ENCODE measurements around the gene UQCRHL.
"Not testable (repeated sequence)": the region's sequence is repeated elsewhere in the genome, so short reads cannot be mapped to it uniquely, and the experiment has no call there.

UQCRHL gene

DNA sequence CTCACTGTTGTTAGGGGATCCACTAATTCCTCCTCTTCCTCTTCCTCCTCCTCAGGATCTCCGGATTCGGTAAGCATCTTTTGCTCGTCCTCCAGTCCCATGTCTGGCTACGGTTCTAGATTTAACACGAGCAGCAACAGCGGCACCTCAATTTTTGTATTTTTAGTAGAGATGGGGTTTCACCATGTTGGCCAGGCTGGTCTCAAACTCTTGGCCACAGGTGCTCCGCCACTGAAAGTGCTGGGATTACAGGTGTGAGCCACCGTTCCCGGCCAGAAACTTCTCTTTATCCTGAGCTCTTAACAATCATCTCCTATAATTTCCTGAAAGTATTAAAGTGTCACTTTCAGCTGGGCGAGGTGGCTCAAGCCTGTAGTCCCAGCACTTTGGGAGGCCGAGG, at the start of gene UQCRHL:
Gene UQCRHL, minus strand, starts transcription at position 101 of the 400 bp plus-strand sequence. Its CDS starts 0 bp downstream, at position 101.
- DNase-seq: not testable (repeated sequence)

DNA sequence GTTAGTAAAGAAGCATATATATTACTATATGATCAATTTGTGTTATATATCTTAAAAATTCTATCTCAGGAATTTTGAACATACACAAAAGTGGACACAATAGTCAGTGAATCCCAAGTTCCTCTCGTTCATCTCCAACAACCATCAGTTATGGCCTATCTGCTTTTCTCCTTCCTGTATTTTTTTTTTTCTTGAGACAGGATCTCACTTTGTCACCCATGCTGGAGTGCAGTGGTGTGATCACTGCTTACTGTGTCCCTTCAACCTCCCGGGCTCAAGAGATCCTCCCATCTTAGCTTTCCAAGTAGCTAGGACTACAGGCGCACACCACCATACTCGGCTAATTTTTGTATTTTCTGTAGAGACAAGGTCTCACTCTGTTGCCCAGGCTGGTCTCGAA, 49.4 kb upstream of the UQCRHL start:
- no peak for DNase-seq

DNA sequence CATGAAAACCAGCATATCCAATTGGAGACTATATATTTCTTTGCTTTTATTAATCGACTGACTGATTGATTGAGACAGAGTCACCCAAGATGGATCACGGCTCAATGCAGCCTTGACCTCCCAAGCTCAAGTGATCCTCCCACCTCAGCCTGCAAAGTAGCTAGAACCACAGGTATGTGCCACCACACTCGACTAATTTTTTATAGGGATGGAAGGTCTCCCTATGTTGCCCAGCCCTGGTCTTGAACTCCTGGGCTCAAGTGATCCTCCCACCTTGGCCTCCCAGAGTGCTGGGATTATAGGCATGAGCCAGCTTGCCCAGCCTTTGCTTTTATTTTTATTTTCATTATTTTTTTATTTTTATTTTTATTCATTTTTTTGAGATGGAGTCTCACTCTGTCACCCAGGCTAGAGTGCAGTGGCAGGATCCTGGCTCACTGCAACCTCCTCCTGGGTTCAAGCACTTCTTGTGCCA, 45.4 kb upstream of the UQCRHL start:
- DNase-seq: no peak

DNA sequence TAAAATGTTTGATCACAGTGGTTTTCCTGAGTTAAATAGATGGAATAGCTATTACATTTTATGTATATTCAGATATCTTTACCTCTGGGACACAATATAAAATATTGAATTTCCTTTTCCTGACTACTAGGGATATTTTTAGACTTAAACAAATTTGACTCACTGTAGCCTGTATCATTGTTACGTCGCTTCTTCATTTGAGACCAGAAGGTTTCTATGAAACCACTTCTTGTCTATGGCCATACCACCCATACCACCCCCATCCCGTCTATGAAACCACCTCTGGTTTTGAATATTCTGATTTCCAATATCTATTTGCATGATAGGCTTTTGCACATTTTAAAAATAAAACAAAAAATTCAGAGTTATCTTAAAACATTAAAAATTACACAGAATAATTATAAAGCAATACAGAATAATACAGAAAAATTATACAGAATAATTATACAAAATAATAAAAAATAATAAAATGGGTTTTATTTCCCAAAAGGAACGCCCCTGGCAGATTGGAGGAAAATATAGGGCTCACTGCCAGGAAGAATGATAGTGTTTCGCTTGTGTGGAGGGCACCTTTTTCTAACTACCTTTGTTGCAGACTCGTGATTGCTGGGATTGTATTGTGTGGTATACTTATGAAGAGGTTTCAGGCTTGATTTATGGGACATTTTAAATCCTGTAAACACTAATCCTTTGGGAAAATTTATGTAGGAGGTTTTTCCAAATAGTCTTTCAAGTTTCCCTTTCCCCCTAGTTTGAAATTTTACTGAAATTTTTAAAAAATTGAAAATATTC, 44.8 kb upstream of the UQCRHL start:
- DNase-seq: peak; percentile 28

DNA sequence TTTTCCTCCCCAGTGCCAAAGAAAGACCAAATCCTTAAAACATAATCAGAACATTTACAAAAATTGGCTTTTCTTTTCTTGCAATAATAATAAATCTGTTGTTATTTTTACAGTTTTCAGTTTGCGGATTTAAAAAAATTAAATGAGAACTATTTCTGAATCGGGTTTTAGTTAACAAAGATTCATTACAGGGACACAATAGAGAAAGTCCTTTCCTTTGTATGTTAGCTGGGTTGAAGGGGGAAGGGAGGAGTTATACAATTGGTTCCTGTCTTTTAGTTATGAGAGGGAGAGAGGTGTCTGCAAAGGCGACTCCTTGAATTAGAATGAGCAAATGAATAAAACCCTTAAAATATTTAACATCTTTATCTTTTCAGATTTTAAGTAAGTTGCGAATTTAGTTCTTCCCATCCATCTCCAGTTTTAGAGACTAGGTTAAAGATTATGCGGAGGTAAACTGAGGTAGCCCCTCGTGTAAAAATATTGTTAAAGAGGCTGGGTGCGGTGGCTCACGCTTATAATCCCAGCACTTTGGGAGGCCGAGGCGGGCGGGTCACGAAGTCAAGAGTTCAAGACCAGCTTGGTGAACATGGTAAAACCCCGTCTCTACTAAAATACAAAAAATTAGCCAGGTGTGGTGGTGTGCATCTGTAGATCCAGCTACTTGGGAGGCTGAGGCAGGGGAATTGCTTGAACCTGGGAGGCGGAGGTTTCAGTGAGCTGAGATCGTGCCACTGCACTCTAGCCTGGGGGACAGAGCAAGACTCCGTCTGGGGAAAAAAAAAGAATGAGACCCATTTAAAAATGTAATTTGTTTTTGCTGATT, 44.0 kb upstream of the UQCRHL start:
- no peak for DNase-seq

DNA sequence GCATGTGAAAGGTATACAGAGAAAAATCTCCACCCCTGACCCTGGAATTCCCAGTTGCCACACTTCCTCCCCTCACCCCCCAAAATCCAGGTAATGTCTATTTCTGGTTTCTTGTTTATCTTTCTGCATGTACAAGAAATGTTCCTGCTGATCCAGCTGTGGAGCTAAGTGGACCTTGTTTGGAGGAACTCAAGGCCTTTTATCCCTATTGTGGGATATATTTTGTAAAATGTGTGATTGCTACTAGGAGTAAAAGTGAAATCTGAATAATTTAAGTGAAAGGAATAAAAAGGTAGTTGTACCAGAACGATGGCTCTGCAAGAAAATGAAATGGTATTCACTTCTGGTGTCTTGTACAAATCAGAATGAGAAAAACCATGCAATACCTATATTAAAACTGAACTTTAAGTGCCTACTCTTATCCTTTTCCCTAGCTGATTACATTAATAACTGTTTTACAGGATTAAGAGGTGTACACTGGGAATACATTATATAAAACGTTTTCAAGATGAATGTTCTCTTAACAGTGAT, 43.1 kb upstream of the UQCRHL start:
- no peak for DNase-seq

DNA sequence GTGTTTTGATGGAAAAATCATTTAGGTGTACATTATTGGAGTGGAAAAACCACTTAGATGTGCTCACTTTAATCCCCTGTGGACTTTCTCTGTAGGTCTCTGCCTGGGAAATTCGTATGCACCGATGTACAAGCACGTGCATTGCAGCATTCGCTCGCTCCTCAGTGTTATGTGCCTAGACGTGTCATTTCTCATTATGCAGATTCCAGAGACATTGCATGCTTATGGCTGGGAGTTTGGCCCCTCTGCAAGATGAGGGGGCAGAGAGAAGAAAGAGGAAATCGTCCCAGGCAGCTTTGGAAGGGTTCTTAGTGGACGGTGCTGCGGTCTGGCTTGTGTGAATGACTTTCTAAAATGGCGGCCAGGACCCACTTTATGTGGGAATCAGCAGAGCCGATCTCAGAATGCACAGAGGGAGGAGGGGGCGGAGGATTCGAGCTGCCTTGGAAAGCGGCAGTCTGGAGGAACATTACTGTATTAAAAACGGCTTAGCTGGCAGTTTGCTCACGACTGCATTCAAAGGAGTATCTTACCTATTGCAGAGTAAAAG, 42.4 kb upstream of the UQCRHL start:
- peak; percentile 76 for DNase-seq

DNA sequence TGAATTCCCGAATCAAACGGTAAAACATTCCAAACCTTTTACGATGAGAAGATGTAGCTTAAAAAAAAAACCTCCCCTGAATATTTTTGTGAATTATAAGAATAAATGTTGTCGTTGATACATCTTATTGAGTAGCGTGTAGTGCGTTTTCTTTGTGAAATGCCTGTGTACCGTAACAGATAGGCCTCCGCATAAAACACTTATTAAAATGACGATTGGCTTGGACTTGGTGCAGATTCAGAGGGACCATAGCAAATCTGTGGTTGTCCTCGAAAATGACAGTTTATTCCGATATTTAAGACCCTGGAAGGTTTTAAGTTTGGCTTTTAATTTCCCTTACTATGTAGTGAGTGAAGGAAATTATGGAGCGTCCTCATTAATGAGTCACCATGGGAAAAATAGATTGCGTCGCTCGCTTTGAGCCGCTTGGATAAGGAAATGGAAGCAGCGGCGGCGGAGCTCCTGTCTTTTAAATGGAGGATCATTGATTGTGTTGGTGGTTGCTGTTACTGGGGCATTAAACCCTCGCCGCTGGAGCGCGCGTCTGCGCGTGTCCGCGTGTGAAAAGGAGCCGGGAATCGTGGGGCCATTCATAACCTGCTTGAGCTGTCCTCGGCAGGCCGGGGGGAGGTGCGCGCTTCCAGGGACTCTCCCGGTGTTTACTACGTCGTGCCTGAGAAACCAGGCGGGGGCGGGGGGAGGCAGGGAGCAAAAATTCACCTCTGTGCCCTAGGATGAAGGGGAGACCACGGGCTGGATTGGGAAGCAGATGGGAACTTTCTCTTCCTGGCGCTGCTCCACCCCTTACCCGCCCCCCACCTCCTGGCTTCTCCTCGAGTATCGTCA, 41.7 kb upstream of the UQCRHL start:
- peak; percentile 88 for DNase-seq

DNA sequence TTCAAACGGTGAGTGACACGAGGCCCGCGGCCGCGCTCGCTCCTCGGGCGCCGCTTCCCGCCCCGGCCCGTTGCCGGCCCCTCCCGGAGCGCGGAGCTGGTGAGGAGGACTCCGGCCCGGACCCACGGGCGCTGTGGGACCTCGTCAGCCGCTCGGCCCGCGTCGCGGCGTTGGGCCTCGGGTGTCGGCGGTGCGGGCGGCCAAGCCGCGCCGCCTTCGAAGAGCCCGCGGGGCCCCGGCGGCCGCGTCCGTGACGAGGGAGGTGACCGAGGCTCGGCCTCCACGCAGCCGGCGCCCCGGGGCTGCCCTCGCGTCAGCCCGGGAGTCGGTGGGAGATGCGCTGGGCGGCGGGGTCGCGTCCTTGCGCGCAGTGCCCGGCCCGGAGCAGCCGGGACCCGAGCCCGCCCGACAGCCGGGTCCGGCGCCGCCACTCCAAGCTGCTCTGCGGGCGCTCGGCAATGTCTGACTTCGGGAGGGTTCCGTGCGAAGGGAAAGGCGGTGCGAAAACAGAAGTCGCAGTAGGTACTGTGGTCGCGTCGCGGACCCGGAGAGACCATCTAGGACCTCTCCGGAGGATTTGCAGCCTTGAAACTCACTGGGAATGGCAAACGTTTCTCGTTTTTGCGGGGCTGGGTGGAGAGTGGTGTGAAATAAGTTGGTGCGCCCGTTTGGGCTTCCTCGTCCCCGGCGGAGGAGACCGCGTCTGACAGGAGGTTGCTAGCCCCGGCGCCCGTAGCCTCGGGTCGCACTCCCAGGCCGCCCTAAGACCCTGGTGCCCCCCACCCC, 40.9 kb upstream of the UQCRHL start:
- peak; percentile 23 for DNase-seq

DNA sequence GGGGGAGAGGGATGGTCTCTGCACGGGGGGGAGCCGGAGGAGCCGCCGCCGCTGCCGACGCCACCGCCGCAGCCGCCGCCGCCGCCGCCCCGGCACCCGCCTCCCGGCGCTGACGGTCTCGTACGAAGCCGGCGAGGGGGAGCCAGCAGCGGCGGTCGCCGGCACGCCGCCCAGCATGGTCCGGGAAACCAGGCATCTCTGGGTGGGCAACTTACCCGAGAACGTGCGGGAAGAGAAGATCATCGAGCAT, 40.4 kb upstream of the UQCRHL start:
- no peak for DNase-seq

DNA sequence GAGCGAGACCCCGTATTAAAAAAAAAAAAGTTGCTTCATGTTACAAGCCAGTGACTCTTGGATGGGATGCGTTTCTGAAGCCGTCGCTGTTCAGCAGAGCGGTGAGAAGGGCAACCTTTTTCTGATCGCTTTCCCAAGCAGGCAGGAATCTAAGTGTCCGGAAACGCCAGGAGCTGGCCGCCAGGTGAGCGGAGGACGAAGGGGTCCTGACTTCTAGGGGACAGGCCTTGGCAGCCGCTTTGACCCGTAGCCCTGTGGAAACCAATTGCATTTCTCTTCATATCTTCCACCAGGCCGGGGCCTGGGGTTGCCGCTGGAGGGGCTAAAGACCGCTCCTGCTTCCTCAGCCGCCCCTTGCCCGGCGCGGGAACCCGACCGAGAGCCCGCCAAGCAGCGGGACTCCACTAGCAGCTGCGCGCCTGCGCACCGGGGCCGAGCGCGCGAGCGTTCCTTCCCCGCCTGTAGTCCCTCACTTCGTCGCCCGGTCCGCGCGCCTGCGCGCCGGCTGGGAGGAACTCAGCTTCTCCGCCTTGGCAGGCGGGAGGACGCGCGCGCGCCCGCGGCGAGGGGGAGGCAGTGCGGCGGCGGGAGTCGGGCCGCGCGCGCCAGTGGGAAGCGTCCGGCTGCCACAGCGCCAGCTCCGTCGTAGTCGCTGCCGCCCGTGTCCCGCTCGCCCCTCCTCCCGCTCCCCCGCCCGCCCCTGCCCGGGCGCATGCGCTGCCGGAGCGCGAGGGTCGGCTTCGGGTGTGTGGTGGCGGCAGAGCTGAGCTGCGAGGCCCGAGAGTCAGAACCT, 39.8 kb upstream of the UQCRHL start, which contains the start of gene SPEN:
Gene SPEN, plus strand, starts transcription at position 608 of the 793 bp plus-strand sequence. CDS start 361 bp downstream, outside the sequence.
- DNase-seq: peak; percentile 99

DNA sequence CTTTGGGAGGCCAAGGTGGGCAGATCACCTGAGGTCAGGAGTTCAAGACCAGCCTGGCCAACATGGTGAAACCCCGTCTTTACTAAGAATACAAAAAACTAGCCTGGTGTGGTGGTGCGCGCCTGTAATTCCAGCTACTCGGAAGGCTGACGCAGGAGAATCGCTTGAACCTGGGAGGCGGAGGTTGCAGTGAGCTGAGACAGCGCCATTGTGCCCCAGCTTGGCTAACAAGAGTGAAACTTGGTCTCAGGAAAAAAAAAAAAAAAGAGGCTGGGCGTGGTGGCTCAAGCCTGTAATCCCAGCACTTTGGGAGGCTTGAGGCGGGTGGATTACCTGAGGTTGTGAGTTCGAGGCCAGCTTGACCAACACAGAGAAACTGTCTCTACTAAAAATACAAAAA, 38.6 kb upstream of the UQCRHL start:
- DNase-seq: not testable (repeated sequence)

DNA sequence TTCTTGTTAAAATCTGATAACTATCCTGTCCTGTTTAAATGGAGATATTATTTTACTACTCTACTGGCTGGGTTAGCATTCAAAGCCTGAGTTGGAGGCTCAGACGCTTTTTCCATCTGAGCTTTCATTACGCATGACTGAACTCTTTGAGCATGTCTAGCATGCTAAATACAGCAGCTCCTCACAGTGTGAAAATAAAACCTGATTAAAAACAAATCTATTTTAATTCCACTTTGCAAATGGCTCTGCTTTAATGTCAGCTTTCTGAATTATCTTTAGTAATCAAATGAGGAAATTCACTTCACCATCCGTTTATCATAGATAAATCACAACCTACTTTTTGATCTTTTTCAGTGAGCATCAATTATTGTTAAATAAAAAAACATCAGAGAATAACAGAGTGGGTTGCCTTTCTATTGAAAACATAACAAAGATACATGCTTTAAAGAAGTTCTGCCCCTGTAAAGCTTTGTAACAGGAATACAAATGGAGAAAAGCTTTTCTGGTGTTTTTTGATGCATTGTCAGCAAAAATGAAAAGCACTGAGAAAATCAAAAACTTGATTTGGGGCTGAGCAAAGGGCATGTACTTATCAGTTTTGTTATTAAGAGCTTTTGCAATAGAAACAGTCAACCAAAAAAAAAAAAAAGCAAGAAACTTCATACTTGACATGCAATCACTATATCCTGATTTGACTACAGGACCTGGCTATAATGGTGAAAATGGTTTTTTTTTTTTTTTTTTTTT, 36.5 kb upstream of the UQCRHL start:
- no peak for DNase-seq

DNA sequence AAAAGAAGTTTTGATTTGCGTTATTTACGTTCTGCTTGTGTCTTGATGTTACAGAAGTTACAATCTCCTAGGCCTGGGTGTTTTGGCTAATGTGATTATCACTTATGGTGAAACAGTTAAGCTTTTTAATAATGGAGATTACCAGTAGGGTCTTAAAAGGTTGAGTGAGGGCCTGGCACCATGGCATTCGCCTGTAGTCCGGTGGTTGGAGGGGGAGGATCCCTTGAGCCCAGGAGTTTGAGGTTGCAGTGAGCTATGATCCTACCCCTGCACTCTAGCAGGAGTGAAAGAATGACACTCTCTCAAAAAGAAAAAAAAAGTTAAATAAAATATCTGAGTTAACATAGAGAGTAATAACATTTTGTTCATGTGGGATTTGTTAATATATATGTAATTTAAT, 31.3 kb upstream of the UQCRHL start:
- DNase-seq: no peak

DNA sequence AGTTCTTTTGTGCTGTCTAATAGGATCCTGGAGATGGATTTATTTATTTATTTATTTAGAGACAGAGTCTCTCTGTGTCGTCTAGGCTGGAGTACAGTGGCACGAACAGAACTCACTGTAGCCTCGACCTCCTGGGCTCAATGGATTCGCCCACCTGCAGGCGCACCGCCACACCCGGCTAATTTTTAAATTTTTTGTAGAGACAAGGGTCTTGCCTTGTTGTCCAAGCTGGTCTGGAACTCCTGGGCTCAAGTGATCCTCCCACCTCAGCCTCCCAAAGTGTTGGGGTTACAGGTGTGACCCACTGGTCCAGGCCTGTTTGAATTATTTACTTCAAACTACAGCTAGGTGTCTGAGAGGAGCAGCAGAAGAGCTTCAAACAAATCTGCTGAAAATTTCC, 30.5 kb upstream of the UQCRHL start:
- DNase-seq: no peak

DNA sequence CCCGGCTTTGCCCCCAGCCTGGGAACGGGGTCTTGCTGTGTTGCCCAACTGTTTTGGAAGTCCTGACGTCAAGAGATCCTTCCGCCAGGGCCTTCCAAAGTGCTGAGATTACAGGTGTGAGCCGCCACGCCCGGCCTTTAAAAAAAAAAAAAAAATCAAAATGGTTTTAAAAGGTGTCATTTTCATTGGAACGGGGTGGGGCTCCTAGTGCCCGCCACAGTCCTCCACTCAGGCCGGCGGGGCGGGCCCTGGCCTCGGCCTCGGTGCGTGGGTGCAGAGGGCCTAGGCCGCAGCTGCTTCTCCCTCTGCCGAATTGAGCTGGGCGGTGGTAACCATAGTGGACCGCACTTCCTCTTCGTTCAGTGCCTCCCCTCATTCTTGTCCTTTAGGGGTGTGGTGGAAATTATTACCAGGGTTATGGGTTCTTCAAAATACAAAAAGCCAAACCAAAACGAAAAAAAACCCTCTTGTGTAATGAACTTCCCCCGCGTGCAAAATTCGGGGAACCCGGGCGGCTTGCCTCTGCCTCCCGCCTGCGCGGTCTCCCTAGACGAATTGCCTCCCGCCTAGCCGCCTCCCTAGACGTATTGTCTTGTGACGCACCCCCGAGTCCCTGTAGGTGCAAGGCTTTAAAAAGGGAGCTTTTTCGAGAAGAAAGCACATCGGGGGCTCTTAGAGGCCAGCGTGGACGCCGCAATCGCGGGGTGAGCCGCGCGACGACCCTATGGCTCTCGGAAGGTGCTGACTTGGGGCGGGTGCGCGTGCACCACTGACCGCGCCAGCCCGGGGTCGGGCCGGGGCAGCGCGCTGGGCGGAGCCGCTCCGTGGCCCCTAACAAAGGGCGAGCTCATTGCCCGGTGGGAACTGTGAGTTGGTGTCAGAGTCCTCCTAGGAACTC, 29.6 kb upstream of the UQCRHL start:
- no peak for DNase-seq

DNA sequence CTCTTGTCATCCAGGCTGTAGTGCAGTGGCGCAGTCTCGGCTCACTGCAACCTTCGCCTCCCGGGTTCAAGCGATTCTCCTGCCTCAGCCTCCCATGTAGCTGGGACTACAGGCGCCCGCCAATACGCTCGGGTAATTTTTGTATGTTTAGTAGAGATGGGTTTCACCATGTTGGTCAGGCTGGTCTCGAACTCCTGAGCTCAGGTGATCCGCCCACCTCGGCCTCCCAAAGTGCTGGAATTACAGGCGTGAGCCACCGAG, 29.0 kb upstream of the UQCRHL start:
- DNase-seq: not testable (repeated sequence)

DNA sequence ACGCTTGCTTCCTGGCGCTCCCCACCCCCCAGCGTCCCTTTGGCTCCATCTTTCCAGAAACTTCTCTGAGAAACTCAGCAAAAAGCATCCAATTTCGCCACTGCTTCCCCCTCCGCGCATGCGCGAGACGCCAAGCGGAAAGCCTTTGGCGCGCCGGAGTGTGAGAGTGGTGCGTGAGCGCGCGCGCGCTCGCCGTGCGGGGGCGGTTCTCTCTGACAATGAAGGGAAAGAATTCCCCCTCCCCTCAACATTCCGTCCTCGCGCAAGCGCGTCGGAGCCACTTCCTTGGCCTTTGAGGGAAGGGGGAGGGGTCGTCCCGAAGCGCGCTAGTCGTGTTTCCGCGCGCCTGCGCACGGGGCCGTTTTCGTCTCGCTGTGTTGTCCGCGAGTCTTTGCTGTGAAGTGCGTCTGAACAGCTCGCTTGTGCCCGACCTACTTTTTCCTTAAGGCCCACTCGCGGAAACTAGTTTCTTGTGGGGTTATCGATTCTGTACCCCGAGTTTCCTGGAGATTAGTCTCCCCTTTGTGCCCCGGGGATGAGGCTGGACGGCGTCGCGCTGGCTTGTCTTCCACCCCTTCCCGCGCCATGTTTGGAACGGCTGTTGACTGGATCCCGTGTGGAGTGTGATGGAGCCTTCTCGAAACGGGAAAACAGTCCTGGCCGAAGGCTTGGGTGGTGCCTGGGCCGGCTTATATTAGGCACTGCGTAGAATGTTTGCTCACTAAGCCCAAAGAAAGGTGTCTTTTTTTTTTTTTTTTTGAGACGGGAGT, 28.5 kb upstream of the UQCRHL start:
- DNase-seq: peak; percentile 99
